ENCODE data around the gene IGF2BP2.

- TF ChIP-seq CTCF (IDR thresholded peaks at IDR 0.05; ENCODE audit: low read length) (no peak), EZH2 (optimal IDR thresholded peaks at IDR 0.05; ENCODE audit: low read depth, low read length) (no peak)
Observed at GRCh38 chr3:185645596-185646381, 179.1 kb downstream of the IGF2BP2 start.

All from MM.1S (cell line).